A549 (cell line): ENCODE results near the gene TXN. TPM values are rescaled to one million over a fixed set of nuclear protein-coding genes. Genes with fewer than 3 reads are reported as not detected.

Experiments used
- ATAC-seq, 2 experiments: fragments of 200-7000 bp in 1 of 2; fragments of >200 bp in 1 of 2; cut with Nextera tagmentation in 1 of 2; cut with Tn5 transposase in 1 of 2; 3 replicates each; pipeline versions ENCODE4 v1.8.0 to v1.9.1; 2018 to 2020; ENCODE audit warnings: mild to moderate bottlenecking in 1 of 2, moderate library complexity in 1 of 2
- CTCF ChIA-PET: fragments of 300-600 bp; sonication (Branson Sonifier 250); formaldehyde crosslinking; extraction: SDS; loops from one replicate; lab custom pipeline; 2021; ENCODE audit warnings: antibody characterized with exemption, inconsistent platforms; lab: Yijun Ruan, JAX
- POLR2A ChIA-PET: fragments of 350-600 bp; formaldehyde crosslinking; extraction: SDS; loops from one replicate; lab custom pipeline; 2021; ENCODE audit warnings: antibody characterized with exemption, inconsistent platforms; lab: Yijun Ruan, JAX
- DNase-seq, 2 experiments: peaks; one replicate each; pipeline versions ENCODE4 v3.0.0 to v3.0.0-alpha.2; 2011 to 2016; ENCODE audit warnings: low read depth in 1 of 2, low spot score in 1 of 2
- FAIRE-seq: peaks from 2 replicates; lab custom pipeline; 2011; peaks lifted over from hg19 to GRCh38; lab: Jason Lieb, UNC
- H3K27ac ChIP-seq, 2 experiments: fragments of >200 bp; sonication (Bioruptor Twin); formaldehyde crosslinking; 3 replicates each; pipeline ENCODE4 v1.5.1; 2016 to 2017
- H3K4me1 ChIP-seq: fragments of >200 bp; sonication (Bioruptor Twin); formaldehyde crosslinking; 3 replicates; pipeline ENCODE4 v1.6.1; 2016
- H3K4me2 ChIP-seq: fragments of >200 bp; sonication (Bioruptor Twin); formaldehyde crosslinking; 3 replicates; pipeline ENCODE4 v1.6.1; 2016
- H3K4me3 ChIP-seq: fragments of >200 bp; sonication (Bioruptor Twin); formaldehyde crosslinking; 3 replicates; pipeline ENCODE4 v1.5.1; 2016
- H3K9me3 ChIP-seq: fragments of >200 bp; sonication (Bioruptor Twin); formaldehyde crosslinking; 3 replicates; pipeline ENCODE4 v1.6.1; 2016
- ATOH8 ChIP-seq: fragments of 250-450 bp; sonication (Bioruptor Pico); IDR thresholded peaks from 2 replicates; pipeline ENCODE4 v1.5.0; 2020; ENCODE audit warnings: low read depth, mild to moderate bottlenecking, moderate library complexity
- BCL3 ChIP-seq: fragments of >200 bp; sonication (Bioruptor Twin); formaldehyde crosslinking; IDR thresholded peaks from 3 replicates; pipeline ENCODE4 v1.6.1; 2016
- BHLHE40 ChIP-seq: IDR thresholded peaks from 2 replicates; pipeline ENCODE4 v1.6.1; 2012; ENCODE audit warnings: low read depth, low read length, inconsistent platforms
- CBX2 ChIP-seq: fragments of 200-600 bp; sonication (generic); IDR thresholded peaks from 2 replicates; pipeline ENCODE4 v1.6.1; 2016; ENCODE audit warnings: low read depth, mild to moderate bottlenecking, borderline replicate concordance
- EHMT2 ChIP-seq: fragments of 200-600 bp; sonication (generic); IDR thresholded peaks from 2 replicates; pipeline ENCODE4 v1.6.1; 2016; ENCODE audit warnings: antibody characterized with exemption, low read depth, mild to moderate bottlenecking, moderate library complexity
- ELK1 ChIP-seq: fragments of 150-350 bp; IDR thresholded peaks from 2 replicates; pipeline ENCODE4 v1.6.1; 2014; ENCODE audit warnings: low read depth, mild to moderate bottlenecking, low read length
- ESRRA ChIP-seq: fragments of 150-350 bp; IDR thresholded peaks from 2 replicates; pipeline ENCODE4 v1.6.1; 2014; ENCODE audit warnings: mild to moderate bottlenecking, low read length, borderline replicate concordance
- GATA3 ChIP-seq: IDR thresholded peaks from 2 replicates; pipeline ENCODE4 v1.6.1; 2012; ENCODE audit warnings: borderline replicate concordance
- HEYL ChIP-seq: fragments of 250-450 bp; sonication (Bioruptor Pico); IDR thresholded peaks from 2 replicates; pipeline ENCODE4 v1.8.0; 2021; ENCODE audit warnings: mild to moderate bottlenecking, moderate library complexity
- HOXB13 ChIP-seq: fragments of 250-450 bp; sonication (Bioruptor Pico); IDR thresholded peaks from 2 replicates; pipeline ENCODE4 v1.5.0; 2020; ENCODE audit warnings: low read depth, mild to moderate bottlenecking, moderate library complexity
- KDM1A ChIP-seq: fragments of 200-600 bp; sonication (generic); IDR thresholded peaks from 2 replicates; pipeline ENCODE4 v1.6.1; 2016; ENCODE audit warnings: low read depth, mild to moderate bottlenecking
- KDM5A ChIP-seq: fragments of 200-600 bp; sonication (generic); IDR thresholded peaks from 2 replicates; pipeline ENCODE4 v1.6.1; 2016; ENCODE audit warnings: antibody characterized with exemption, mild to moderate bottlenecking
- MAX ChIP-seq: IDR thresholded peaks from 2 replicates; pipeline ENCODE4 v1.6.1; 2012
- NFE2L2 ChIP-seq: fragments of 150-350 bp; conservative IDR thresholded peaks from 2 replicates; pipeline ENCODE4 v1.6.1; 2014; ENCODE audit warnings: low read length
- NR3C1 ChIP-seq: fragments of >200 bp; sonication (Bioruptor Twin); formaldehyde crosslinking; IDR thresholded peaks from 3 replicates; pipeline ENCODE4 v1.6.1; 2017
- PHF8 ChIP-seq: fragments of 200-600 bp; sonication (generic); IDR thresholded peaks from 2 replicates; pipeline ENCODE4 v1.6.1; 2016; ENCODE audit warnings: low read depth, mild to moderate bottlenecking, antibody characterized with exemption, moderate library complexity, borderline replicate concordance
- POLR2AphosphoS2 ChIP-seq: conservative IDR thresholded peaks from 2 replicates; pipeline ENCODE4 v1.6.1; 2012; ENCODE audit warnings: low read length, improper control_type of control experiment, inconsistent platforms
- RARB ChIP-seq: fragments of 250-450 bp; sonication (Bioruptor Pico); IDR thresholded peaks from 2 replicates; pipeline ENCODE4 v1.8.0; 2021; ENCODE audit warnings: mild to moderate bottlenecking, moderate library complexity
- RFX5 ChIP-seq: fragments of 450-650 bp; IDR thresholded peaks from 2 replicates; pipeline ENCODE4 v1.7.1; 2014; ENCODE audit warnings: antibody characterized with exemption, mild to moderate bottlenecking, moderate library complexity
- RNF2 ChIP-seq: fragments of 200-600 bp; sonication (generic); IDR thresholded peaks from 2 replicates; pipeline ENCODE4 v1.6.1; 2016; ENCODE audit warnings: low read depth, mild to moderate bottlenecking, antibody characterized with exemption, moderate library complexity, borderline replicate concordance
- SREBF2 ChIP-seq: fragments of 450-650 bp; IDR thresholded peaks from 2 replicates; pipeline ENCODE4 v1.6.1; 2014; ENCODE audit warnings: mild to moderate bottlenecking, moderate library complexity
- TFCP2L1 ChIP-seq: fragments of 250-450 bp; sonication (Bioruptor Pico); IDR thresholded peaks from 2 replicates; pipeline ENCODE4 v1.5.0; 2021; ENCODE audit warnings: mild to moderate bottlenecking
- TP53 ChIP-seq: fragments of 250-450 bp; sonication (Bioruptor Pico); IDR thresholded peaks from 2 replicates; pipeline ENCODE4 v1.5.0; 2021; ENCODE audit warnings: mild to moderate bottlenecking, moderate library complexity
- ZC3H11A ChIP-seq: fragments of 450-650 bp; IDR thresholded peaks from 2 replicates; pipeline ENCODE4 v1.6.1; 2014; ENCODE audit warnings: antibody characterized with exemption, mild to moderate bottlenecking
- ZNF302 ChIP-seq: fragments of 250-450 bp; sonication (Bioruptor Pico); IDR thresholded peaks from 2 replicates; pipeline ENCODE4 v1.9.0; 2021; ENCODE audit warnings: inconsistent platforms, mild to moderate bottlenecking, moderate library complexity
- ZSCAN20 ChIP-seq: fragments of 250-450 bp; sonication (Bioruptor Pico); IDR thresholded peaks from 2 replicates; pipeline ENCODE4 v1.8.0; 2022; ENCODE audit warnings: mild to moderate bottlenecking, moderate library complexity
- WGBS: methylation state at CpG from one replicate; pipeline ENCODE4 v1.1.6; 2017; ENCODE audit errors: missing lambda C conversion rate; 5-methylcytosine and 5-hydroxymethylcytosine counted together
- polyA plus RNA-seq, 4 experiments: library from polyadenylated mRNA; depleted of rRNA in 3 of 4; stranded (reverse); fragments of >200 nt; fragmentation: RNase III in 1 of 4; extraction: RNeasy Plus Mini Kit Qiagen cat#74134 plus additional on column Dnase treatment in 1 of 4; gene quantifications; 2 replicates in 3 of 4; 3 replicates in 1 of 4; pipeline ENCODE4 v1.2.3, GENCODE V29; 2011 to 2017

Gene TXN
- polyA plus RNA-seq, 2 of the 4 experiments (the other 2 are of a cell fraction), result 1,309 to 1,626 TPM

- ChIA-PET POLR2A (interaction anchor here (1.2 kb wide), 1 partner anchor 30 kb away, joined by 5 read pairs; no protein-coding TSS in a partner anchor), CTCF (interaction anchor here (0.6 to 10.0 kb wide), 6 partner anchors 9 to 409 kb away, joined by 3 to 196 read pairs (median 4); no protein-coding TSS in a partner anchor)
- no peaks in the 10 kb centered on the region for H3K9me3 ChIP-seq
- FAIRE-seq (no peak), ATAC-seq (no peak), DNase-seq (no peak)
- H3K4me2 ChIP-seq, result peak overlapping the region; percentile 17; the same call in 1 of the 3 replicates
- no peak overlapping the region for H3K27ac ChIP-seq
- no peak overlapping the region for H3K4me3 ChIP-seq
- 26% methylated on average over 2 of the region's 2 CpGs for WGBS
- H3K4me1 ChIP-seq, result peaks cover 6% of the 10 kb centered on the region; the same call in 2 of the 3 replicates
- TF ChIP-seq HOXB13 (CRISPR knock-in tag), result no peak
- no peak for TF ChIP-seq PHF8
- TF ChIP-seq GATA3, result no peak
- TF ChIP-seq ELK1, result no peak
- no peak for TF ChIP-seq SREBF2
- no peak for TF ChIP-seq POLR2AphosphoS2
- TF ChIP-seq KDM5A, result no peak
- no peak for TF ChIP-seq ESRRA
- no peak for TF ChIP-seq RARB (CRISPR knock-in tag)
- no peak for TF ChIP-seq RNF2
- TF ChIP-seq BHLHE40, result no peak
- TF ChIP-seq ZC3H11A, result no peak
- no peak for TF ChIP-seq NFE2L2
- no peak for TF ChIP-seq NR3C1
These were observed 41.5 kb downstream of the TXN start for GRCh38 chr9:110214586-110215355.

GRCh38 chr9:110214090-110214489 is 42.2 kb downstream of the TXN start:
- WGBS, result 81% methylated on average over 6 of the region's 6 CpGs
- Histone ChIP-seq H3K4me2 (no peak overlapping the region), H3K9me3 (no peaks in the 10 kb centered on the region), H3K4me3 (no peak overlapping the region)
- POLR2A ChIA-PET, result interaction anchor here (1.2 kb wide), 1 partner anchor 29 kb away, joined by 5 read pairs; no protein-coding TSS in a partner anchor
- DNase-seq, result no peak
- TF ChIP-seq ZNF302 (CRISPR knock-in tag) (no peak), POLR2AphosphoS2 (no peak), ELK1 (no peak), ZSCAN20 (CRISPR knock-in tag) (no peak), NR3C1 (no peak), TP53 (CRISPR knock-in tag) (no peak), RARB (CRISPR knock-in tag) (no peak), MAX (no peak), BHLHE40 (no peak), RFX5 (no peak), EHMT2 (no peak), HEYL (CRISPR knock-in tag) (no peak), ZC3H11A (no peak), TFCP2L1 (CRISPR knock-in tag) (no peak), CBX2 (no peak), KDM1A (no peak), BCL3 (no peak), ATOH8 (CRISPR knock-in tag) (no peak)
- TF ChIP-seq, all 56 proteins: peak for 0
- ATAC-seq (no peak), FAIRE-seq (no peak)
- CTCF ChIA-PET, result interaction anchor here (1.1 to 10.0 kb wide), 5 partner anchors 25 to 410 kb away, joined by 3 to 196 read pairs (median 5); no protein-coding TSS in a partner anchor
- Histone ChIP-seq H3K4me1 (peaks cover 6% of the 10 kb centered on the region; the same call in 2 of the 3 replicates), H3K27ac (no peak overlapping the region)
